Jurkat, Clone E6-1 (cell line): ENCODE results near the gene ATP5ME.
"Not testable (repeated sequence)": the region's sequence is repeated elsewhere in the genome, so short reads cannot be mapped to it uniquely, and the experiment has no call there.

Source experiments
- DNase-seq: peaks from one replicate; pipeline ENCODE4 v3.0.0-alpha.2; 2011; ENCODE audit warnings: low read depth, low spot score
- H3K4me3 ChIP-seq: 2 replicates; pipeline ENCODE4 v1.5.1; 2011; ENCODE audit warnings: mild to moderate bottlenecking, low read length, control low read depth, moderate library complexity

The ATP5ME gene

GRCh38 chr4:706083-706633 is 32.1 kb upstream of the ATP5ME start:
- peak overlapping the region; percentile 93 for H3K4me3 ChIP-seq

DNA sequence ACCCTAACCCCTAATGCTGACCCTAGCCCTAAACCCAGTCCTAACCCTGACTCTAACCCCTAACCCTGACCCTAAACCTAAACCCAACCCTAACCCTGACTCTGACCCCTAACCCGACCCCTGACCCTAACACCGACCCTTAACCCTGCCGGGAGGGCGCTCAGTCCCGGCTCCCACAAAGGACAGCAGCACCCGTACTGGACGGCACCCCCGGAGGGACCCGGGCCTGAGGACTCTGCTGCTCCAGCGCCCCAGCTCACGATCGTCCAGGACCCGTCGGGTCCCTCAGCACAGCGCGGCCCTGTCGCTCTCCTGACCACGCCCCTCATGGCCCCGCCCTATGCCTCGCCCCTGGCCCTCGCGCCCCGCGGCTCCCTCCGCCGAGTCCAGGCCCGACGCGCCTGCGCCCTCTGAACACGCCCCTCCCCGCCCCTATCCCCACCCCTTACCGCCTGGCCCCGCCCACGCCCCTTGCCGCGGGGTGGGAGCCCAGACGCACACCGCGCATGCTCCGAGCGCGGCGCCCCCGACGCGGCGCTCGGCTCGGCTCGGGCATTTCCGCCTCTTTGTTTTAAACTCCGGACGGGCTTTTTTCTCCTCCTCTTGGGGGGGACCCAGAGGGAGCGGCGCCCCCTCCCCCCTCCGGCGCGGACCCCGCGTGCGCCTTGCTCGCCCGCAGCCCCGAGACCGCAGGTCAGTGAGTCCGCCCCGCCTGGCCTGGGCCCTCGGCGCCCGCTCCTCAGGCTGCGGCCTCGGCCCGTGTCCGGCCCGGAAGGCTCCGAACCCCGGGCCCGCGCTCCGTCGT is 31.4 kb upstream of the ATP5ME start, which contains the start of gene PCGF3:
Gene PCGF3 (plus strand): TSS at position 555 of the 805 bp plus-strand sequence. CDS start 27,849 bp downstream, outside the sequence.
- H3K4me3 ChIP-seq = peak within 1 kb of the TSS; percentile 93

More at GRCh38 chr4:706083-706633, 32.1 kb upstream of the ATP5ME start:
- not testable (repeated sequence) for DNase-seq

DNA sequence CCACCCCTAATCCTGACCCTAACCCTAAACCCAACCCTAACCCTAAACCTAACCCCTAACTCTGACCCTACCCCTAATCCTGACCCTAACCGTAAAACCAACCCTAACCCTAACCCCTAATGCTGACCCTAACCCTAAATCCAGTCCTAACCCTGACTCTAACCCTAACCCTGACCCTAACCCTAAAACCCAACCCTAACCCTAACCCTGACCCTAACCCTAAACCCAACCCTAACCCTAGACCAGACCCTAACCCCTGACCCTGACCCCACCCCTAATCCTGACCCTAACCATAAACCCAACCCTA is 30.8 kb upstream of the ATP5ME start:
- DNase-seq = no peak
- H3K4me3 ChIP-seq = peak overlapping the region; percentile 56

More for the DNA sequence above, 31.4 kb upstream of the ATP5ME start, which contains the start of gene PCGF3:
- peak; percentile 84 for DNase-seq

DNA sequence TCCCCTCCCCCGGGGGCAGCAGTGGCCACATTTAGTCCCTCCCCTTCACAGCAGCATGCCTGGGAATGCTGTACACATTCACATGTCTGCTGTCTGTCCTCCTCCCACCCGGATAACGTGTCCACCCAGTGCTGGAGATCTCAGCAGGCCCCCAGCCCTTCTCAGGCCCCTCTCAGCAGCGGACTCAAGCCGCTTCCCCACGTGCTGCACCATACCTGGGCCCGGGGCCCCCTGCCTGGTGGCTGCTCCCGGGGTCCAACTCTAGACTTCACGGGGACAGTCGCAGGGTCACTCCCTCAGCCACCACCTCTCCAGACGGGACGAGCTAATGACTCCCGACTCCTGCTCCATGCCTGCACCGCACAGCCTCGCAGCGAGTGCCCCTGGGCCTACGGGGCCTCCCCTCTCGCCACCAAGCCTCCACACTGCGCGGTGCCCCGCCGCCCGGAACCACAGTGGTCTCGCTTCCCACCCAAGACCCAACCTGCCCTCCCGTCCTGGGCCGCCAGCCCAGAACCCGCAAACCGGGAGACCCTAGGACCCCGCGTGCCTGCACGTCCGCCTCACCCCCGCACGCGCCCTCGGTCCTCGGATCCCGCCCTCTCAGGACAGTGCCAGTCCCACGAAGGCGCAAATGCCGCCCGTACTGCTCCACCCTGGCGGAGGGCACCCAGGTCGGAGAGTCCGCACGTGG is 30.3 kb upstream of the ATP5ME start:
- H3K4me3 ChIP-seq = no peak overlapping the region
- DNase-seq = no peak

DNA sequence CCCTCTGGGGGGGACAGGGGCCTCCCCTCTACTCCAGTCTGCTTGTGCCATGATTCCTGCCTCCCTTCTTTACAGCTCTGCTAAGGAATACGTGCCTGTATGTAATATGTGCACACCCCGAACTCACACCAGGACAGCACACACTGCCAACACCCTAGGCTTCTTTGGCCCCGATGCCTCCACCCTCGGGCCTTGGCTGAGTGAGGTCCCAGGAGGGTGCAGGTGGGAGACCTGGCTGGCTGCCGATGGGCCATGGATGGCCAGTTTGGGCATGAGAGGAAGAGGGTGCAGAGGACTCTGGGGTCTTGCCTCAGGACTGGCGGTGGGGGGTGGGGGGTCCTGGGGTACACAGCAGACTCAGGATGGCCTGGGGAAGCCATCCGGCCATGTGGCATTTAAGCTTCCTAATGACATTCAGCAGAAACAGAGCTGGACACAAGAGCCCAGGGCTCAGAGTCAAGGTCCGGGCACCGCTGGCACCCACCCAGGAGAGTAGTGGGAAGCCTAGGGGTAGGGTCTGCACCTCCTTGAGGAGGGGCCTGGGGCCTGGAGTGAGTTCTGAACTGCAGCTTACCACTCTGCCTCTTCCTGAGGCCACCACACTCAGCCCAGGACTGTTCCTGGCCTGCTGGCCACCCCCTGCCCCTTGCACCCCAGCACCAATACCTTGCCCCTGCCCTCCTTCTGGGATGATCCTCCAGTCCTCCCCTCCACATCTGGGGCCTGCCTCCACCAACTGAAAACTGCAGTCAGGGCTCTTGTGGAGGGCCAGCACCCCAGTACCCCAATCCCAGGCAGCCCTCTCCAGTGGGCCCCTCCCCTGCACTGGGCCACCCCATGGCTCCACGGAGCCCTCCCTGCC is 29.5 kb upstream of the ATP5ME start:
- no peak for DNase-seq
- no peak overlapping the region for H3K4me3 ChIP-seq

- no peak for DNase-seq
These were observed 28.6 kb upstream of the ATP5ME start for GRCh38 chr4:702618-703048.

DNA sequence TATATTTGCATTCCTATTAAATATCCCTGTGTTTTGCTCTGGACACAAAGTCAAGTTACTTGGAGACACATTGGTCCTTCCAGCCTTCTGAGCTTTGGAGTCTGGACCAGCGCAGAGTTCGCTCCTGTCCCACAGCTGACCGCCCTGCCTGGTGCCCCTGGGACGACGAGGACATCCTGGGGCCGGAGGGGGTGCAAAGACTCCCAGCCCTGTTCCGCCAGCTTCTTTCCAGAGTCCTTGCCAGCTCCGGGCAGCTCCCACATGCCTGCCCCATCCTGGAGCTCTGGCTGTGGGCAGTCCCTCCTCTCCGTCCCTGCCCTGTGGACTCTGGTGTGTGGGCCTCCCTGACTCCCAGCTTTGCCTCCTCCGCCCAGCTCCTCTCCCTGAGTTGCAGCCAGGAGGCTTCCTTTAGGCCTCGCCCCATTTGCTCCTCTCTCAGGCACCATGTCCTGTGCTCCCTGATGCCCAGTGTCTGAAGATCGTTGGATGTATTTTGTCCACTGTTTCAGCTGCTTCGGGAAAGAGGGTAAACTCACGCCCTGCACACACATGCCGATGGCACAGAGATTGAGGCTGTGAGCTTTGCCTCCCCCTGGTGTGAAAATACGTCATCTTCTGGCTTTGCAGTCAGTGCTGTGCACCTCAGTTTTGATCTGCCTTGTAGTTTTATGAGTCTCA is 26.6 kb upstream of the ATP5ME start:
- no peak for DNase-seq
- no peak overlapping the region for H3K4me3 ChIP-seq

More at GRCh38 chr4:702618-703048, 28.6 kb upstream of the ATP5ME start:
- no peak overlapping the region for H3K4me3 ChIP-seq

- DNase-seq = no peak
- H3K4me3 ChIP-seq = no peak overlapping the region
These were observed 25.9 kb upstream of the ATP5ME start for GRCh38 chr4:699816-700580.

GRCh38 chr4:694341-694940 is 20.4 kb upstream of the ATP5ME start:
- not testable (repeated sequence) for DNase-seq, H3K4me3 ChIP-seq

DNA sequence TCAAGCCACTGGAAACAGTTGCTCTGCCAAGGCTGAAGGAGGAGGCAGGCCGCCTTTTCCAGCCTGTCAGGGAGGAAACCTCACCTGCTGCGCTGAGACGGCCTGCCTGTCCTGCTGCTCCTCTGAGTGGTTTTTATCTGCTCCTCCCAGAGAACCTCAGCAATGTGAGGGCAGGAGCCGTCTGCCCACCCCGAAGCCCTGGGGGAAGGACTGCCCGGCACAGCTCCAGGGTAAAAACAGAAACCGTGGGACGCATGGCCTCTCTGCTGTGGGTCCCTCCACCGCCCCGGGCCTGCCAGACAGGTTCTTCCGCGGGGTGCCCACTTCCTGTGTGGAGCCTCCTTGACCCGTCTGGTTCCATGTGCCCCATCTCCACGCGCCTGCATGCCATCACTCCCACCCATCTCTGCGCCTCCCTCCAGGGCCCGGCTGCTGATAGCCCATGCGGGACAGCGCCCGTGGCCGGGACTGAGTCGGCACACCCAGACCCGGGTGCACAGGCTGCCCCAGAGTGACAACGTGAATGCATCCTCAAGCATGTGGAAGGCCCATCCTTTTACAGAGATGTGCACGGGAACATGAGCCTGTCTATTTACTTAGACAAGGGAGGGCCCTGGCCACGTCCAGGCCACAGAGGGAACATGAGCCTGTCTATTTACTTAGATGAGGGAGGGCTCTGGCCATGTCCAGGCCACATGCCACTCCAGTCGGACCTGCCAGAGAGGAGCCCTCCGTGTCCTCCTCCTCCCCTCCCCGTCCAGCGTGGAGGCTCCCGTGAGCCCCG is 18.9 kb upstream of the ATP5ME start:
- no peak overlapping the region for H3K4me3 ChIP-seq
- DNase-seq = no peak

DNA sequence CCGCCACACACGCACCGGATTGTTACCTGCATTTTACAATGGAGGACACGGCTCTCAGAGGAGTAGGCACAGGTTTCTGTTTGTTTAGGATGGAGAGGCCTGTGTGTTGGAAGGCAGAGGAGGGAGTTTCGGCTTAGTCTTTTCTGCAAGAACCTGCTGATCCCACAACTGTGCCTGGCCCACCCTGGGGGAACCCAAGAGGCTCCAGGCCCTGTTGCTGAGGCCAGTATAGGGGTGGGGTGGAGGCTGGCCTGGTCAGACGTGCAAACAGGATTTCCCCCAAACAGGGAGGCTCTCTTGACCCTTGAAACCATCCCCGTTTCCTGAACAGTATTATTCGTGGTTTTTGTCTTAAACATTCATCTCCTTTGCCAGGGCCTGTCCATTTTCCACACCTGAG is 15.6 kb upstream of the ATP5ME start:
- H3K4me3 ChIP-seq = no peak overlapping the region
- DNase-seq = no peak

DNA sequence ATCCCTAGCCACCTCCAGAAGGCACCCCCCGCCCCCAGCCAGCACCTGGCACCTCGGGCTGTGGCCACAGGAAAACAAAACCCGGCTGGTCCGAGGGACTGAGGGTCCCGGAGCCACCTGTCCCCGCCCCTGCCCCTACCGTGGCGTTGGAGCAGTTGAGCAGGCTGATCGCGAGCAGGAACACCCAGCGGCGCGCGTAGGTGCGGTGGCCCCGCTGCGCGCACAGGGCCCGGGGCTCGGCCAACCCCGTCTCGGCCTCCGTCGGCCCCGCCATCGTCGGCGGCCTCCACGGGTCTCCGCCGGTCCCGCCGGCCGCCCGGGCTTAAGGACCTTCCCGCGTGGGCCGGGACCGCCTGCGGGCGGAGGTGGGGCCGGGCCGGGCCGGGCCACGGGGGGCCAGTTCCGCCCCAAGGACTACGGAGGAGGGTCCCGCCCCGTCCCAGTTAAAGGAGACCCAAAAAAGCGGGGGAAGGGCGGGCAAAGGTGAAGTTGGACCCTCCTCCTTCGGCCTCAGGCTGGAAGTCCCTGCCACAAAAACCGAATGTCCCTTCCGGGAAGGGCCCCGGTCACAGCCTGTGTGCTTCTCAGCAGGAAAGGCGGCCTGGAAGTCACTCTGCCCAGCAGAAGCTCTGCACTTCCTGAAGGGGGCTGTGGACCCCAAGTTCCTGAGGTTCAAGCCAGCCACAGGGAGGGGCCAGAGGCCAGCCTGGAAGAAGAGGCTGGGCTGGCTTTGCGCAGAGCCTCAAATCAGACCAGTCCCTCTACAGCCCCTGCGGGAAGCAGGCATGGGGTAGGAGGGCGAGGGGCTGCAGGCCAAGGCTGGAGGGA is 15.0 kb upstream of the ATP5ME start, which contains the start of gene SLC49A3:
Gene SLC49A3 (minus strand): TSS at position 298 of the 828 bp plus-strand sequence. CDS start 24 bp downstream, at position 274.
- DNase-seq = no peak
- H3K4me3 ChIP-seq = no peak within 1 kb of the TSS

DNA sequence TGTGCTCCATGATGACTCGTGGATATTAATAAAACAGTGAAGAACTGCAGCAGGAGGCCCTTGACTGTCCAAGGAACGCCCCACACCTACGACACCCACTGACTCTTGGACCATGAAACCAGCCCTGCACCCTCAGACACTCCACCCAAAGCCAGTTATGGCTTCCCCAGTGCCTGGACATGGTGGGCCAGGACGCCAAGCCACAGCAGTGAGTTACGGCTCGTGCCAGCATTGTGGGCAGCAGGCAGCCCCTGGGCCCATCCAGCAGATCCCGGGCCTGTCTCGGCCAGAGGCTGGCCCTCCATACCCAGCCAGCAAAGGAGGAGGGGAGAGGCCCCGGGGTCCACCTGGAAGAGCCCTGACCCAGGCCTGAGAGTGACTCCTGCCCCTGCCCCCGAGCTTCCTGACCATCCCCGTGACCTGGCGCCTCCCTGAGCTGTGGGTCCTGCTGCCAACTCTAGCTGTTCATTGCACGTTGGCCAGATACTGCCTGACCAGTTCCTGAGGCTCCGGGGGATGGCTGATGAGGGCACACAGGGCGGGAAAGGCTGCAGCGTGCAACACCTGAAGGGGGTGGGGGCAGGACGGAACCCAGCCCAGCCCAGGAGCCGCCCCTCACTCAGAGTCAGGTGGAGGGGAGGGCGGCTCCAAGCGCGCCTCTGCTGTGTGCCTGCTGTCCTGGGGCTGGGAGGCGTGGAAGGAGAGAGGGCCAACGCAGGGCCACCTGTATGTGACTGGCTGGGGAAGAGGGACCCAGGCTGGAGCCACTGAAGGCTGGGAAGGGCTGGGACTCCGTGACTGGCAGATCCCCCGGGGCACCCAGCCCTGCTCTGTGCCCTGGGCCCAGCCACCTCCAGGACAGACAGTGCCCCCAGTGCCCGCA is 14.1 kb upstream of the ATP5ME start:
- no peak for DNase-seq
- no peak overlapping the region for H3K4me3 ChIP-seq

DNA sequence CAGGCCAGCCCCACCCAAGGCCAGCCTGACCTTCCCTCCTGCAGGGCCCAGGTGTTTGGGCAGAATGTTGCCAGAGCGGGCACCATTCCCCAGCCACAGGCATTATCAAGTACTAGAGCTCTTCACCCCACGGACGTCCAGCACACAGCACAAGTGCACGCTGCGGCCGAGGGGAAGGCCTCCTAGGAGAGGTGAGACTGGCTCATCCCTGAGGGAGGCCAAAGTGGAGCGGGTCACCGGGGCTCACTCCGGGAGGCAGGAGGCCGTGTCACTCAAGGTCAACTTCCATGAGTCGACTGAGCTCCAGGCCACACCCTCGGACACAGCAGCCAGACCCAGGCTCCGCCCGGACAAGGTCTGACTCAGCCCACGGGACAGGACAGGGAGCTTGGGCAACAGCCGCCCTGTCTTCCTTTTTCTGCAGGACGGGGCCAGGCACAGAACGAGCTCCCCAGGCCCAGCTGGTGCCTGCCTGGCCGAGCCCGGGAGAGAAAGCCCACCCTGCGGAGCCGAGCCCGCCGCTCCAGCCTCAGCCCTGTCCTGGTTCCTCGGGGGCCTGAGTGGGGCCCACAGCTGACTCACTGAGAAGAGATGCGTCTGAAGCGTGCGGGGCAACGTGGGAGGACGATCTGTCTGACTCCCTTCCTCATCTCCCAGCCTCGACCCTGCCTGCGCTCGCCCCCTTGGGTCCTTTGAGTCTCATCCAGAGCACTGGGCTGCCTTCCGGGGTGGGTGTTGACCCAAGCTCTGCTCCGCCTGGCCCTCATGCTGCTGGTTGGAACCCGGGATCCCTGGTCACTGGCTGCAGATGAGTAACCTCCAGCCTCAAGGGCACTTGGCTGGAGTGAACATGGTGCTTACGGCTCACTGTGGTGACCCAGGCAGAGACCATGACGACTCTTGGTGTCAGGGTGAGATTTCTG is 13.2 kb upstream of the ATP5ME start:
- no peak overlapping the region for H3K4me3 ChIP-seq
- DNase-seq = no peak
